BLaER1 treated with 17β-estradiol and CSF1 and Interleukin-3, amounts not matched to agents 10 nM and 100 nM (cell line): ENCODE measurements around the gene OSBPL5.

Source experiments
- H3K27ac ChIP-seq, 11 experiments: shearing (Covaris generic); formaldehyde crosslinking; 2 replicates each; pipeline ENCODE4 v1.8.1; 2022
- H3K27me3 ChIP-seq, 11 experiments: shearing (Covaris generic); formaldehyde crosslinking; 2 replicates each; pipeline ENCODE4 v1.8.1; 2022
- H3K36me3 ChIP-seq, 11 experiments: shearing (Covaris generic); formaldehyde crosslinking; 2 replicates each; pipeline ENCODE4 v1.8.1; 2022
- H3K4me1 ChIP-seq, 10 experiments: shearing (Covaris generic); formaldehyde crosslinking; 2 replicates each; pipeline ENCODE4 v1.8.1; 2022
- H3K4me2 ChIP-seq, 11 experiments: shearing (Covaris generic); formaldehyde crosslinking; 2 replicates each; pipeline ENCODE4 v1.8.1; 2022
- H3K4me3 ChIP-seq, 10 experiments: shearing (Covaris generic); formaldehyde crosslinking; 2 replicates each; pipeline ENCODE4 v1.8.1; 2022
- H3K9ac ChIP-seq, 11 experiments: shearing (Covaris generic); formaldehyde crosslinking; 2 replicates each; pipeline ENCODE4 v1.8.1; 2022
- H3K9me3 ChIP-seq, 11 experiments: shearing (Covaris generic); formaldehyde crosslinking; replicated peaks in 1 of 11; 2 replicates each; pipeline ENCODE4 v1.8.1; 2022
- H4K20me1 ChIP-seq, 11 experiments: shearing (Covaris generic); formaldehyde crosslinking; 2 replicates each; pipeline ENCODE4 v1.8.1; 2022
- Cebpa-rat ChIP-seq, 11 experiments: shearing (Covaris generic); IDR thresholded peaks; 2 replicates each; pipeline ENCODE4 v1.8.1; 2022

The OSBPL5 gene

DNA sequence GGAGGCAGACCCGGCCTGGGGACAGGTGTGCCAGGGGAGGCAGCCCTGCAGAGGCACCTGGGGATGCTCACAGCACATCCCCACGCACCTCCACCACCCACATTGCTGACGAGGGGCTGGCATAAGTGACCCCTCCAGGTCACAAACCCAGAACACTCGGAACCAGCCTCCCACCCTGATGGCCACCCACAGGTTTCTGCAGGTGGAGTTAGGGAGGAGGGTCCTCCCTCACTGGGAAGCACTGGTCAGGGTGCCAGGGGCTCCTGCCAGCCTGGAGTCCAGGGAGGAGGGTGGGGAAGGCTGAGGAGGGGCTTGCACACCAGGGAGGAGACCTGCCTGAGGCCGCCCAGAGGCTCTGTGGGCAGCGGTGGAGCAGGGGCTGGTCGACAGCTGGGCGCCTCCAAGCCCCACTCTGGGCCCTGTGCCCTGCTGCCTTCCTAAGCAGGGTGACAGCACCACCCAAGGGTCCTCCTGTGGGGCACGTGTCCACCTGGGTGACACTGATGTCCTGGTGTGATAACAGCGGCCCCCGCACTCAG lies 56.9 kb downstream of the OSBPL5 start:
- Histone ChIP-seq H3K4me2 (peak overlapping the region in 1 of 11 experiments; percentile 15; a peak in 1 of 22 replicates), H3K27me3 (no peaks in the 10 kb centered on the region), H4K20me1 (peaks cover 0 to 28% (median 0%) of the 10 kb centered on the region in 11 experiments; a peak in 5 of 22 replicates), H3K4me1 (peaks cover 28 to 61% (median 56%) of the 10 kb centered on the region in 10 experiments), H3K9ac (no peak overlapping the region), H3K36me3 (peaks cover 0 to 38% (median 18%) of the 10 kb centered on the region in 11 experiments; a peak in 20 of 22 replicates), H3K9me3 (peaks cover under 1 to 13% (median 7%) of the 10 kb centered on the region in 11 experiments; a peak in 20 of 22 replicates), H3K4me3 (no peak overlapping the region), H3K27ac (no peak overlapping the region)
- TF ChIP-seq Cebpa-rat (IDR thresholded peaks at IDR 0.05), result no peak

DNA sequence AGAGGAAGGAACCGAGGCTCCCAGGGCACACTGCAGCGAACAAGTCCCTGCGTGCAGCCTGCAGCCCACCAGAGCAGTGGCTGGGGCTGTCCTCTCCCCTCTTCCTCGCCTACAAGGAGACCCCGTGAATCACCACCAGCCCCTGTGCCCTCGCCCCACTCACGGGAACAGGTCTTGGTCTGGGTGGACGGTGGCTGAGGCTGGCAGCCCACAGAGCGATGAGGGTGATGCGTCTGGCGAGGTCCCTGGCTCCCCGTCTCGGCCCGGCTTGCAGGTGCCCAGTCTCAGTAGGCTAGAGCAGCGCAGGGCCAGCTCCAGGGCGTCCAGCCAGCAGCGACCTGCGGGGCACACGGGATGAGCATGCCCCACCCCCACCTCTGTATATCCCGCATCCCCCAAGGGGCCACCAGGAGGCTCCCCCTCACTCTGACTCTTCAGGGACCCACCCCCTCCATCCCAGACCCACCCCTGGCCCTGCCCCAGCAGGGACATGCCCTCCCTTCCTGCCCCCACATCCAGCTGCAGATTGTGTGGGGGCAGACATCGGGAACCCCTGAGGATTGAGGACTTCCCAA lies 57.4 kb downstream of the OSBPL5 start:
- H3K9ac ChIP-seq, result no peak overlapping the region
- no peak for TF ChIP-seq Cebpa-rat (IDR thresholded peaks at IDR 0.05)

DNA sequence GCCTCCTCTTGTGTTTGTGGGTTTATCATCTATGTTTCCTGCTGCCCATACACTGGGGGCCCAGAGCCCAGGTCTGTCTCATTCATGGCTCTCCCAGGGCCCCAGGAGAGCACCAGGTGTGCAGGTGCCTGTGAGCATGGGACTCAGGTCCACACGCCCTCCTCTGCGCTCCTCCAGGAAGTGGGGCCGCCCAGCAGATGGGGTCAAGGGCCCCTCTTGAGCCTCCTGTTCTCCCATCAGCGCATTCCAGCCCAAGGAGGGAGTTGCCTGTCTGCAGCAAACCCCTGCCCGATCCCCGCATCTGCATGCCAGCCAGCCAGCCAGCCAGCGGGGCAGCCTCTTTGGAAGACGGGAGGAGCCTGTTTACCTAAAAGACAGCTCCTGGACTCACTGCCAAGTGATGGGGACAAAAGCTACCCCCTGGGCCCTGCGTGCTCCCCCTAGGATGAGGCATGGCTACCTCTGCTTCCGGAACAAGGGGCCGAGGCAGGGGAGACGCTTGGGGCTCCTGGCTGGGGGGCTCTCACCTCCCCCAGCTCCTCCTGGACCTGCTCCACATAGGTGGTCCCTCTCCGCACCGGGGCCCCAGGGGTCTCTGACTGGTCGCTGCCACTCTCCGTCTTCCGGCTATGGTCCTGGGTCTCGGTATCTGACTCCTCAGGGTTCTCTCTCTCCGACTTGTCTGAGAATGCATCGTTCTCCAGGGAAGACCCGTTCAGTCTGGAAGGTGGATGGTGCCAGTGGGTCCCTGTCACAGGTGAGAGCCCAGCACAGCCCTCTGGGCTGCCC lies 58.2 kb downstream of the OSBPL5 start:
- Histone ChIP-seq H3K36me3 (peaks cover 0 to 33% (median 5%) of the 10 kb centered on the region in 11 experiments; a peak in 10 of 22 replicates), H3K4me2 (peak overlapping the region; percentile 59 to 82 (median 72)), H3K27ac (peak overlapping the region in 1 of 11 experiments; percentile 27; a peak in 2 of 22 replicates), H4K20me1 (peaks cover 0 to 28% (median 0%) of the 10 kb centered on the region in 11 experiments; a peak in 5 of 22 replicates), H3K9me3 (no peaks in the 10 kb centered on the region; a peak in 2 of 22 replicates), H3K4me3 (no peak overlapping the region), H3K9ac (peak overlapping the region in 3 of 11 experiments; percentile 2 to 24 (median 17); a peak in 2 of 22 replicates), H3K4me1 (peaks cover 18 to 72% (median 64%) of the 10 kb centered on the region in 10 experiments), H3K27me3 (no peaks in the 10 kb centered on the region)
- no peak for TF ChIP-seq Cebpa-rat (IDR thresholded peaks at IDR 0.05)

More for the DNA sequence above, 57.4 kb downstream of the OSBPL5 start:
- Histone ChIP-seq H3K27ac (no peak overlapping the region), H3K9me3 (peaks cover 0 to 8% (median 2%) of the 10 kb centered on the region in 11 experiments; a peak in 9 of 22 replicates), H3K27me3 (no peaks in the 10 kb centered on the region), H4K20me1 (peaks cover 0 to 28% (median 0%) of the 10 kb centered on the region in 11 experiments; a peak in 5 of 22 replicates), H3K4me1 (peaks cover 26 to 67% (median 62%) of the 10 kb centered on the region in 10 experiments), H3K4me3 (no peak overlapping the region), H3K36me3 (peaks cover 0 to 36% (median 12%) of the 10 kb centered on the region in 11 experiments; a peak in 16 of 22 replicates), H3K4me2 (peak overlapping the region in 9 of 11 experiments; percentile 59 to 82 (median 72); a peak in 14 of 22 replicates)

DNA sequence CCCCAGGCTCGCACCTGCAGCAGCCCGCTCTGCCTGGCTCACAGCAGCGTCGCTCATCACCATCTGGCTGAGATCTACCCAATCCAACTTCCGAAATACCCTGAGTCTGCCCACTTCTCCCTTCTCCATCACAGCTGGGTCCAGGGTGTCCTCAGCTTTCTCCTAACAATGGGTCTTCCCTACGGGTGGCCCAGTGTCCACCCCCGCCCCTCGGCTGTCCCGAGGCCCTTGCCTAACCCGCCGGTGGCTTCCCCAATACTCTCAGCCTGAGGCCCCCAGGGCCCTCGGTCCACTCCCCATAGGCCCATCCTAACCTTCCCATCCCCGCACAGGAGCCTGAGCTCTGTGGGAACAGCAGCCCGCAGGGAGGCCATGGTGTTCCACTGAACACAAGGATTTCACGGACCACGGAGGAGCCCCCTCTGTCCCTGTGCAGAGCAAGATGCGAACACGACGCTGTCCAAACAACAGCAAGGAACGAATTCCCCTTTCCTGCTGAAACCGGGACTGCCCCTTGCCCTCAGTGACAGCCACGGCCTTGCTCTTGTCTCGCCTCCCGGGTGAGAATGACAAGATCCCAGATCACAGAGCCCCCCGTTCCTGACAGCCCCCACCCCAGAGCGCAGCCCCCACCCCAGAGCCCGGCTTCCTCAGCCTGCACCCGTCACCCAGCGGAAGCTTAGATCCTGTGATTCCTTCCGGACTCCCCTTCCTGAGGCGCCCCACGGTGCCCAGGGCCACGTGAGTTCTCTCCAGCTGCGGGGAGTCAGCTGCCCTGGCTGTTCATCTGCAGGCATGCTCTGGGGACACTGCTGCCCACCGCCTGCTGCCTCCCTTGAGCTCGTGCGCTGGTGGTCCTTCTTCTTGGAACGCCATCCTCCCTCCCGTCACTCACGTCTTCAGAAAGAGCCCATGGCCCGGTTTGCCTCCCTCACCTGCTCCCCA lies 59.0 kb downstream of the OSBPL5 start:
- peak overlapping the region in 1 of 11 experiments; percentile 27; a peak in 2 of 22 replicates for H3K27ac ChIP-seq
- TF ChIP-seq Cebpa-rat (IDR thresholded peaks at IDR 0.05), result no peak
- H3K4me3 ChIP-seq, result no peak overlapping the region
- H3K4me2 ChIP-seq, result peak overlapping the region; percentile 59 to 82 (median 72)
- H3K36me3 ChIP-seq, result peaks cover 0 to 27% (median 4%) of the 10 kb centered on the region in 11 experiments; a peak in 8 of 22 replicates
- H4K20me1 ChIP-seq, result peaks cover 0 to 28% (median 0%) of the 10 kb centered on the region in 11 experiments; a peak in 5 of 22 replicates
- no peaks in the 10 kb centered on the region for H3K27me3 ChIP-seq
- H3K9ac ChIP-seq, result peak overlapping the region in 3 of 11 experiments; percentile 2 to 24 (median 17); a peak in 2 of 22 replicates
- H3K4me1 ChIP-seq, result peaks cover 19 to 73% (median 66%) of the 10 kb centered on the region in 10 experiments
- no peaks in the 10 kb centered on the region for H3K9me3 ChIP-seq

DNA sequence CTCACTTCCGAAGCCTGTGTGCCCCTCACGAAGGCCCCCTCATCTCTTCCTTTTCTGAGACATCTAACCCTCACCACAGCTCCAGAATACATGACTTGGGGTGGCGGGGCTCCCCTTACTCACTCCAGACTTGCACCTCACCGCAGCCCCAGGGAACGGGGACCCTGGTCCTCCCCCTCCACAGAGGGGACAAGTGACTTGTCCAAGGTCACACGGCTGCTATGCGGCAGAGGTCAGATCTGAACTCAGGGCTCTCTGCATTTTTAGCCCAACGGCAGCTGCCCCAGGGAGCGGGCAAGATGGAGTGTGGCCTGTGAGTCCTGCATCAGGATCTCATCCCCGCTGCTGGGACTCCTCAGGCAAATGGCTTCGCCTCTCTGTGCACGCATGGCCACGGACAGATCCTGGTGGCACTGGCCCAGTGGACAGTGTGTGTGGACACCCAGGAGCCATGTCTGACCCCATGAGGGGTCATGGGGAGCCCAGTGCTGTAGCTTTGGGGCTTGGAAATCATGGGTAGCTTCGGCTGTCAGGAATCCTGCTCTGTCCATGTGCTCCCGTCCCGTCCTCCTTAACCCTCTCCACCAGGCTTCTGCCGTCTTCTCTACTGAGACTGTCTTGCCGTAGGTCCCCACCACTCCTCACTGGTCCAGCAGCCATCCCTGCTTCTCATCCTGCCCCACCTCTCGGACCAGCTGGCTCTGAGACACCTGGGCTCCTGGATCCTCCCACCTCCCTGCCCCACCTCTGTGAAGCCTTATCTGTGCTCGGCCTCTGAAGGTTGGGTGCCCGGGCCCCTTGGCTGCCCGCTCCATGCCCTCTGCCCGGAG lies 59.9 kb downstream of the OSBPL5 start:
- Histone ChIP-seq H3K9ac (no peak overlapping the region), H3K4me3 (no peak overlapping the region), H3K9me3 (no peaks in the 10 kb centered on the region), H3K36me3 (peaks cover 0 to 29% (median 5%) of the 10 kb centered on the region in 11 experiments; a peak in 10 of 22 replicates), H3K27me3 (no peaks in the 10 kb centered on the region), H4K20me1 (peaks cover 0 to 28% (median 0%) of the 10 kb centered on the region in 11 experiments; a peak in 5 of 22 replicates), H3K4me1 (peaks cover 28 to 81% (median 73%) of the 10 kb centered on the region in 10 experiments), H3K4me2 (peak overlapping the region in 7 of 11 experiments; percentile 38 to 82 (median 77); a peak in 9 of 22 replicates), H3K27ac (0 out of 22 replicates have a peak overlapping the region, but pooled peaks of 1 of the 11 experiments have one; percentile 9)
- no peak for TF ChIP-seq Cebpa-rat (IDR thresholded peaks at IDR 0.05)

DNA sequence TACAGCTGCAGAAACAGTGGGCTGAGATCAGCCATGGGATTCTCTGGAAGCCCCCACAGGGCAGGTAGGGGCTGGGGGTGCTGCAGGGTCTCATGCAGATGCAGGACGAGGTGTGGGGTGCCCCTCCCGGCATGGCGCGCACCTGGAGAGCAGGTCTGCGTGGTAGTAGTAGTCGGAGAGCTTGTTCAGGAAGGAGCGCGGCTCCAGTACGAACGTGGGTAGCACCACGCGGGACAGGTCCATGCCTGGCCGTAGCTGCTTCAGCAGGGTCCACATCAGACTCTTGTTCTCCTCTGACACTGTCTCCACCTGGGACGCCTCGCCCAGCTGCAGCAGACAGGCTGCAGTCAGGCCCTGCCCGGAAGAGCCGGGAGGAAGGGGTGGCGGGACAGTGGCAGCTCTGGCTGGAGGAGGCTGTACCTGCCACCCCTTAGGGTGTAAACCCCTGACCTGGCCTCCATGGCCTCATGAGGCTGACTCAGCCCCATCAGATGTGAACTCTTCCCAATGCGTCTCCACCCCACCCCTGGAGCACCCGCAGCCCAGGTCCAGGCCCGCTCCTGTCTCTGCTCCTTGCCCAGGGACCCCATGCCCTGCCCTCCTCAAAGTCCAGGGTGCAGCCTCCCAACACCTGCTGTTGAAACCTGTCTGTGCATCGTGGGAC lies 60.9 kb downstream of the OSBPL5 start:
- H3K9ac ChIP-seq, result no peak overlapping the region
- no peaks in the 10 kb centered on the region for H3K9me3 ChIP-seq
- TF ChIP-seq Cebpa-rat (IDR thresholded peaks at IDR 0.05), result no peak
- peaks cover 37 to 90% (median 82%) of the 10 kb centered on the region in 10 experiments for H3K4me1 ChIP-seq
- no peaks in the 10 kb centered on the region for H3K27me3 ChIP-seq
- peaks cover 0 to 28% (median 0%) of the 10 kb centered on the region in 11 experiments; a peak in 5 of 22 replicates for H4K20me1 ChIP-seq
- H3K4me2 ChIP-seq, result peak overlapping the region in 9 of 11 experiments; percentile 33 to 79 (median 68); a peak in 15 of 22 replicates
- no peak overlapping the region for H3K4me3 ChIP-seq
- no peak overlapping the region for H3K27ac ChIP-seq
- peaks cover 0 to 28% (median 8%) of the 10 kb centered on the region in 11 experiments; a peak in 13 of 22 replicates for H3K36me3 ChIP-seq

DNA sequence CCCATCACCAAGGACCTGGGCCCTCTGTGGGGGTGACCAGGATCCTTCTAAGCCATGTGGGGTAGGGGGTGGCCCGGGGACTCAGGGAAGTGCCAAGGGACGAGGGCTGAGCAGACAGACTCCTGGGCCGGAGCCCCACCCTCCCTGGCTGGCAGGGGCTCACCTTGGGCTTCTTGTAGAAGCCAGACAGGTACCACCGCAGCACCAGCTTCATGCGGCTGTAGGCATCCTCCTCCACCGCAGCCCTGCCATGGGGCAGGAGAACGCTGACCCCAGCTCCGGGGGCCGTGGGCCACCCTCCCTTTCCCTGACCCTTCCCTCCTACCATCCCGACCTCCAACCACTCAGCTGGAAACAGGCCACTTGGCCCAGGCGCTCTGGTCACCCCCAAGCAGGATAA lies 62.0 kb downstream of the OSBPL5 start:
- H3K9me3 ChIP-seq, result no peaks in the 10 kb centered on the region
- no peak overlapping the region for H3K27ac ChIP-seq
- H3K36me3 ChIP-seq, result peaks cover 0 to 31% (median 13%) of the 10 kb centered on the region in 11 experiments; a peak in 13 of 22 replicates
- no peaks in the 10 kb centered on the region for H3K27me3 ChIP-seq
- H3K9ac ChIP-seq, result peak overlapping the region in 3 of 11 experiments; percentile 9 to 46 (median 24); a peak in 1 of 22 replicates
- no peak overlapping the region for H3K4me3 ChIP-seq
- H4K20me1 ChIP-seq, result peaks cover 0 to 28% (median 0%) of the 10 kb centered on the region in 11 experiments; a peak in 5 of 22 replicates
- H3K4me1 ChIP-seq, result peaks cover 38 to 92% (median 80%) of the 10 kb centered on the region in 10 experiments
- H3K4me2 ChIP-seq, result peak overlapping the region in 9 of 11 experiments; percentile 24 to 79 (median 68); a peak in 17 of 22 replicates
- no peak for TF ChIP-seq Cebpa-rat (IDR thresholded peaks at IDR 0.05)
